G401 (cell line): ENCODE measurements around the gene DNAJA2. TPM values are rescaled to one million over a fixed set of nuclear protein-coding genes. Genes with fewer than 3 reads are reported as not detected.
A peak's percentile ranks its signal among the peaks of the same experiment; 100 is the strongest.

Source experiments
- DNase-seq: peaks from one replicate; pipeline ENCODE4 v3.0.0-alpha.2; 2015; ENCODE audit warnings: low spot score
- in situ Hi-C: cut with HindIII; loops from 2 replicates; pipeline ENCODE4 v1.10.0; 2016; ENCODE audit warnings: low sequenced_read_pairs, mixed read lengths
- total RNA-seq: library from RNA; depleted of rRNA; stranded (reverse); fragments of >200 nt; shearing (Covaris generic); gene quantifications from 2 replicates; pipeline ENCODE4 v1.2.3, GENCODE V29; 2014; rRNA removed

DNAJA2 gene
- total RNA-seq, 1 experiment from 2014 or later, result 128 TPM

GRCh38 chr16:46908540-46909372, 64.7 kb downstream of the DNAJA2 start:
- DNase-seq, result peak; percentile 73
- in situ Hi-C loops, result no loop called here

- no peak for DNase-seq
- in situ Hi-C loops, result no loop called here
Observed at GRCh38 chr16:46907061-46907774, 66.3 kb downstream of the DNAJA2 start.

DNA sequence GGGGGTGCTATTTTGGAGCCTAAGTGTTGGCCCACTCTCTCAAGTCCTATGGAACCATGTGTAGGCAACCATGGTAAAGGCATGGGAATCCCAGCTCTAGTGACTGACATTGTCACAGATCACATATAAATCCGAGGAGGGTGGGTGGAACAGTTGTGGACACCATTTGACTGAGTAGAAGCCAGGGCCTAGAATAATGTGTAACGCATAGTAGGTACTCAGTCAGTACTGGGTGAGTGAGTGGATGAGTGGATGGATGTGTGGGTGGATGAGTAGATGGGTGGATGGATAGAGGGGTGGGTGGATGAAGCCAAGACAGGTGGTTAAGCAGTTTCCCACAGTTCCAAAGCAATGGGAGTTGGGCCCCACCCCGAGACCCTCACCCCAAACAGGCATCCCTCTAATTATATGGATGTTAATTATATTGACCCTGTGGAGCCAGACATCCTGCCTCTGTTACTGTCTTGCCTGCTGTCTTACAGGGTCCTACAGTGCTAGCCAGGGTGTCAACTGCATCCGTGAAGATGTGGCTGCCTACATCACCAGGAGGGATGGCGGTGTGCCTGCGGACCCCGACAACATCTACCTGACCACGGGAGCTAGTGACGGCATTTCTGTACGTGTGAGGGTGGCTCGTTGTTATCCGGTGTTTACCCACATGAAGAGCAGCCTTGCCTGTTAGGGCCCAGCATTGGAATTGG, 67.0 kb downstream of the DNAJA2 start:
- in situ Hi-C loops, result no loop called here

More for the DNA sequence above, 67.0 kb downstream of the DNAJA2 start:
- DNase-seq, result no peak

Other genes starting within 250 kb of the DNAJA2 start
- gene MYLK3, start 225.3 kb downstream of the DNAJA2 start, total RNA-seq, result 4.7 and 9.1 TPM in 2 replicates
- gene C16orf87, start 142.5 kb downstream of the DNAJA2 start, total RNA-seq, result 19.6 and 20.6 TPM in 2 replicates
- gene GPT2, start 89.3 kb downstream of the DNAJA2 start, total RNA-seq, result 34.2 and 38.3 TPM in 2 replicates
- 31.1 and 50.8 TPM in 2 replicates for gene NETO2, start 170.3 kb upstream of the DNAJA2 start, total RNA-seq